Naive thymus-derived CD8-positive, alpha-beta T cell (primary cell): ENCODE results near the gene MUC4. TPM values are rescaled to one million over a fixed set of nuclear protein-coding genes. Genes with fewer than 3 reads are reported as not detected.

ENCODE experiments used
- ATAC-seq, 2 donors: fragments of 150-1000 bp; cut with Tn5 transposase in 1 of 2; sonication (Bioruptor Pico), chemical (Tn5 transposase) in 1 of 2; 1 replicate in 1 of 2; 2 replicates in 1 of 2; pipeline ENCODE4 v1.10.0; 2021; ENCODE audit warnings: mild to moderate bottlenecking in 2 of 2, moderate library complexity in 2 of 2
- POLR2A ChIA-PET: fragments of 350-600 bp; sonication (Branson Sonifier 250); formaldehyde crosslinking; loops from one replicate; lab custom pipeline; 2021; ENCODE audit warnings: antibody characterized with exemption; lab: Charles Lee
- DNase-seq, 10 donors: peaks; one replicate each; pipeline versions ENCODE4 v3.0.0 to v3.0.0-alpha.2; 2020 to 2022
- H3K27ac Mint-ChIP-seq, 10 donors: one replicate each; pipeline ENCODE4 v1.8.0; 2020 to 2022; ENCODE audit warnings: mild to moderate bottlenecking in 10 of 10, mixed read lengths in 10 of 10, moderate library complexity in 4 of 10, inconsistent platforms in 1 of 10
- H3K27me3 Mint-ChIP-seq, 5 donors: one replicate each; pipeline ENCODE4 v1.8.0; 2021 to 2022; ENCODE audit warnings: mixed read lengths in 5 of 5
- H3K36me3 Mint-ChIP-seq, 3 donors: one replicate each; pipeline ENCODE4 v1.8.0; 2020 to 2022; ENCODE audit warnings: mixed read lengths in 3 of 3, mild to moderate bottlenecking in 2 of 3, inconsistent platforms in 1 of 3
- H3K4me1 Mint-ChIP-seq, 4 donors: one replicate each; pipeline ENCODE4 v1.8.0; 2021 to 2022; ENCODE audit warnings: mixed read lengths in 4 of 4
- H3K4me3 Mint-ChIP-seq, 10 donors: one replicate each; pipeline ENCODE4 v1.8.0; 2020 to 2022; ENCODE audit warnings: mild to moderate bottlenecking in 10 of 10, mixed read lengths in 10 of 10, moderate library complexity in 6 of 10, inconsistent platforms in 1 of 10
- H3K9me3 Mint-ChIP-seq, 9 donors: one replicate each; pipeline ENCODE4 v1.8.0; 2020 to 2022; ENCODE audit warnings: mixed read lengths in 9 of 9, mild to moderate bottlenecking in 3 of 9, inconsistent platforms in 1 of 9, moderate library complexity in 1 of 9
- polyA plus RNA-seq, 3 donors: library from polyadenylated mRNA; unstranded; fragments of 300-500 nt; fragmentation: Illumina TruSeq; gene quantifications; one replicate each; pipeline ENCODE4 v1.2.3, GENCODE V29; 2021
- total RNA-seq, 8 experiments: library from RNA in 2 of 8; stranded (reverse) in 2 of 8; gene quantifications; one replicate each; pipeline ENCODE4 v1.2.3 and lab custom pipeline; 2021 to 2026

MUC4 gene, protein sequence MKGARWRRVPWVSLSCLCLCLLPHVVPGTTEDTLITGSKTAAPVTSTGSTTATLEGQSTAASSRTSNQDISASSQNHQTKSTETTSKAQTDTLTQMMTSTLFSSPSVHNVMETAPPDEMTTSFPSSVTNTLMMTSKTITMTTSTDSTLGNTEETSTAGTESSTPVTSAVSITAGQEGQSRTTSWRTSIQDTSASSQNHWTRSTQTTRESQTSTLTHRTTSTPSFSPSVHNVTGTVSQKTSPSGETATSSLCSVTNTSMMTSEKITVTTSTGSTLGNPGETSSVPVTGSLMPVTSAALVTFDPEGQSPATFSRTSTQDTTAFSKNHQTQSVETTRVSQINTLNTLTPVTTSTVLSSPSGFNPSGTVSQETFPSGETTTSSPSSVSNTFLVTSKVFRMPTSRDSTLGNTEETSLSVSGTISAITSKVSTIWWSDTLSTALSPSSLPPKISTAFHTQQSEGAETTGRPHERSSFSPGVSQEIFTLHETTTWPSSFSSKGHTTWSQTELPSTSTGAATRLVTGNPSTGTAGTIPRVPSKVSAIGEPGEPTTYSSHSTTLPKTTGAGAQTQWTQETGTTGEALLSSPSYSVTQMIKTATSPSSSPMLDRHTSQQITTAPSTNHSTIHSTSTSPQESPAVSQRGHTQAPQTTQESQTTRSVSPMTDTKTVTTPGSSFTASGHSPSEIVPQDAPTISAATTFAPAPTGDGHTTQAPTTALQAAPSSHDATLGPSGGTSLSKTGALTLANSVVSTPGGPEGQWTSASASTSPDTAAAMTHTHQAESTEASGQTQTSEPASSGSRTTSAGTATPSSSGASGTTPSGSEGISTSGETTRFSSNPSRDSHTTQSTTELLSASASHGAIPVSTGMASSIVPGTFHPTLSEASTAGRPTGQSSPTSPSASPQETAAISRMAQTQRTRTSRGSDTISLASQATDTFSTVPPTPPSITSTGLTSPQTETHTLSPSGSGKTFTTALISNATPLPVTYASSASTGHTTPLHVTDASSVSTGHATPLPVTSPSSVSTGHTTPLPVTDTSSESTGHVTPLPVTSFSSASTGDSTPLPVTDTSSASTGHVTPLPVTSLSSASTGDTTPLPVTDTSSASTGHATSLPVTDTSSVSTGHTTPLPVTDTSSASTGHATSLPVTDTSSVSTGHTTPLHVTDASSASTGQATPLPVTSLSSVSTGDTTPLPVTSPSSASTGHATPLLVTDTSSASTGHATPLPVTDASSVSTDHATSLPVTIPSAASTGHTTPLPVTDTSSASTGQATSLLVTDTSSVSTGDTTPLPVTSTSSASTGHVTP (N-terminal part only)
- total RNA-seq, result not detected
- not detected for polyA plus RNA-seq
- 0 to 0.21 (median 0.03) reads per million in 6 experiments for total RNA-seq (lab: John Stamatoyannopoulos, UW)

DNA sequence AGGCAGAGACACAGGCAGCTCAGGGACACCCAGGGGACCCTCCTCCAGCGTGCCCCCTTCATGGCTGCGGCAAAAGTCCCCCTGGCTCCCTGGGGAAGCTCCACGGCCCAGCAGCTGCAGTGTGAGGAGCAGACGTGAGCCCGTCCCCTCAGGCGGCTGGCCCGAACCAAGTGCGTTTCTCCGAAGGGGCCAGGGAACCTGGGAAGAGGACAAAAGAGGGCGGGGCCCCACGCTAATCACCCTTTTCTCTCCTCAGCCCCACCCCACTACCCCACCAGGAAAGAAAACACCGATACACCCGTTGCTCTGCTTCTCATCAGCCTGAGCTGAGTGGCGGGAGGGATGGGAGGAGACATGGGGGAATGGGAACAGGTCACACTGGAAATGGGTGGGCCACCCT, at the start of gene MUC4:
Gene MUC4, minus strand, starts transcription at position 174 of the 400 bp plus-strand sequence. Its CDS starts 112 bp downstream, at position 62.
- H3K27me3 Mint-ChIP-seq, result peaks cover 0 to 16% (median 3%) of the 10 kb centered on the region in 5 donors
- no peaks in the 10 kb centered on the region for H3K36me3 Mint-ChIP-seq
- POLR2A ChIA-PET, result no interaction called here
- no peak for ATAC-seq
- DNase-seq, result peak in 1 of 10 donors; percentile 6
- peaks cover 0 to 1% (median 0%) of the 10 kb centered on the region in 9 donors for H3K9me3 Mint-ChIP-seq
- peaks cover 0 to 7% (median 2%) of the 10 kb centered on the region in 4 donors for H3K4me1 Mint-ChIP-seq
- no peak within 1 kb of the TSS for H3K4me3 Mint-ChIP-seq
- peak within 1 kb of the TSS in 1 of 10 donors; percentile 27 for H3K27ac Mint-ChIP-seq

DNA sequence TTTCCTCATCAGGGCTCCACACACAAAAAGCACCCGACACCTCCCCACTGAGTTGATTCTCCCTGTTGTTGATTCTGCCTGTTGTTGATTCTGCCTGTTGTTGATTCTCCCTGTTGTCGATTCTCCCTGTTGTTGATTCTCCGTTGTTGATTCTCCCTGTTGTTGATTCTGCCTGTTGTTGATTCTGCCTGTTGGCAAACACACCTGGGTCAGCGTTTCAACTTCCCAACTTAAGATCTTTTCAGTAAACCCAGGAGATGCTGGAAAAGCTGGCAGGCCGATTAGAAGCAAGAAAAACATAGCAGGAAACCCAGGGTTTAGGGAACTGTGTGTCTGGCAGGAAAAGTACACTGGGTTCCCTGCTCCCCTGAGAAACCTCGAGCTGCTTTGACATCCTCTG, 48.7 kb upstream of the MUC4 start:
- Mint-ChIP-seq H3K4me1 (peaks cover 4 to 6% (median 6%) of the 10 kb centered on the region in 4 donors), H3K9me3 (no peaks in the 10 kb centered on the region), H3K36me3 (peaks cover 0 to 12% (median 0%) of the 10 kb centered on the region in 3 donors), H3K4me3 (peak overlapping the region in 1 of 10 donors; percentile 44), H3K27ac (peak overlapping the region in 3 of 10 donors; percentile 17 to 55 (median 21)), H3K27me3 (no peaks in the 10 kb centered on the region)
- no peak for DNase-seq
- no peak for ATAC-seq
- POLR2A ChIA-PET, result interaction anchor here (1.5 kb wide), 3 partner anchors 32 to 310 kb away, joined by 3 read pairs; no protein-coding TSS in a partner anchor

DNA sequence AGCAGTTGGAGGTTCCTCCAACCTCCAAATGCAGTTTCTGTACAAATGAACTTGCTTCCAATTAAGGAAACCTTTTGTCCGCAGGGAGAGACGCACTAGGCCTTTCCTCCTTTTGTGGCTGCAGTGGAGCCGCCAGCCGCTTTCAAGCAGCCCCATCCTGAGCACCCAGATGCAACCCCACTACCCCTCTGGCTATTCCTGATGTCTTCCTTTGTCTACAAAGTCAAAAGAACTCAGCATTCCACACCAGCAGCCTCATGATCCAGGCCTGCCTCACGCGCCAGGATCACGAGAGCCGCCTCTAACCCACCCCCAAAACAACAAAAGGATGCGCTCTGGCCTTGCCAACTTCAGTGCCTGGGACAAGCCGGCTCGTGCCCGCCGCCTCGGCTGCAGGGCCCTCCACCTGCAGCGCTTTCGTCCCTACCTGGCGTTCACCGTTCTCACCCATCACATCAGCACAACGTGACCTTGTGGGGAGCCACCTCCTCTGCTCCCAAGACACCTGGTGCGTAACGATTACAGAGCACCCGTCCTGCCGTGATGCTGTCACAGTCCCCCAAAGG, 48.2 kb upstream of the MUC4 start:
- ATAC-seq (no peak), DNase-seq (peak in 1 of 10 donors; percentile 21)
- POLR2A ChIA-PET, result interaction anchor here (0.9 to 1.5 kb wide), 4 partner anchors 32 to 56 kb away, joined by 3 to 8 read pairs (median 4); no protein-coding TSS in a partner anchor
- Mint-ChIP-seq H3K27ac (peak overlapping the region in 2 of 10 donors; percentile 21 to 55), H3K27me3 (no peaks in the 10 kb centered on the region), H3K4me3 (peak overlapping the region in 2 of 10 donors; percentile 10 to 67), H3K4me1 (peaks cover 4 to 6% (median 6%) of the 10 kb centered on the region in 4 donors), H3K36me3 (peaks cover 0 to 10% (median 0%) of the 10 kb centered on the region in 3 donors), H3K9me3 (no peaks in the 10 kb centered on the region)

DNA sequence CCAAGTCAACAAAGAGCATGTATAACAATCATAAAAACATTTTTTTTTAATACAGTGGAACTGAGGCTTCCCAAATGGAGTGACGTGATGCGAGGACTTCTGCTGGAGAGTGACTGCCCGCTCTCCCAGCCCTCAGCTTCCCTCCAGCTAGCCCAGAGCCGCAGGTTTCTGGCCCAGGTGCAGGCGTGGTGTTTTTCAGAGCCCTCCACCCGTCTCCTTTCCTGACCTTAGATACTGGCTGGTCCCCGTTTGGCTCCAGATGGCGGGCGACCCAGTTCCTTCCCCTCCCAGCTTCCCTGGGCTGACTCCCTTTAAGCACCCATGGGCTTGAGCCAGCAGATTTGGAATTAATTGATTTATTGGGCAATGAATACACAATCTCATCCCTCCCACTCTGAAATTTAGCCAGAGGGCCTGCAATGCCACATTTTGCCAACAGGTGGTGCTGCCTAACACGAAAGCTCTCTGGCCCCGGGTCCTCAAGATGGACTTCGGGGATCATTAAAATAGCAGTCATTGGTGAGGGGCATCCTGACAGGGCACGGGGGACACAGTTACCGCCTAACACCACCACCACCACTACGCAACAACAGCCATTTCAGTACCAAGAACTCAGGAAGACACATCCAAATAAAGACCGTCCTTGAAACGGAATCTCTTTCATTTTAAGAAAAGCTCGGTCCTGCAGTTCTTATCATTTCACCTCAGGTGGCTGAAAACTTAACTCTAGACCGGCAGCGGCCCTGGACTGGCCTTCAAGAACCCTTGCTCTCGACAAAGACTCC, 47.5 kb upstream of the MUC4 start:
- Mint-ChIP-seq H3K9me3 (no peaks in the 10 kb centered on the region), H3K4me1 (peaks cover 4 to 6% (median 6%) of the 10 kb centered on the region in 4 donors), H3K27ac (peak overlapping the region in 4 of 10 donors; percentile 33 to 91 (median 56)), H3K36me3 (peaks cover 0 to 6% (median 0%) of the 10 kb centered on the region in 3 donors), H3K4me3 (peak overlapping the region in 6 of 10 donors; percentile 23 to 90 (median 66)), H3K27me3 (no peaks in the 10 kb centered on the region)
- ATAC-seq, result peak; percentile 61 to 69
- POLR2A ChIA-PET, result interaction anchor here (0.9 to 1.2 kb wide), 3 partner anchors 35 to 57 kb away, joined by 4 to 8 read pairs (median 5); no protein-coding TSS in a partner anchor
- peak; percentile 49 to 82 (median 67) for DNase-seq

DNA sequence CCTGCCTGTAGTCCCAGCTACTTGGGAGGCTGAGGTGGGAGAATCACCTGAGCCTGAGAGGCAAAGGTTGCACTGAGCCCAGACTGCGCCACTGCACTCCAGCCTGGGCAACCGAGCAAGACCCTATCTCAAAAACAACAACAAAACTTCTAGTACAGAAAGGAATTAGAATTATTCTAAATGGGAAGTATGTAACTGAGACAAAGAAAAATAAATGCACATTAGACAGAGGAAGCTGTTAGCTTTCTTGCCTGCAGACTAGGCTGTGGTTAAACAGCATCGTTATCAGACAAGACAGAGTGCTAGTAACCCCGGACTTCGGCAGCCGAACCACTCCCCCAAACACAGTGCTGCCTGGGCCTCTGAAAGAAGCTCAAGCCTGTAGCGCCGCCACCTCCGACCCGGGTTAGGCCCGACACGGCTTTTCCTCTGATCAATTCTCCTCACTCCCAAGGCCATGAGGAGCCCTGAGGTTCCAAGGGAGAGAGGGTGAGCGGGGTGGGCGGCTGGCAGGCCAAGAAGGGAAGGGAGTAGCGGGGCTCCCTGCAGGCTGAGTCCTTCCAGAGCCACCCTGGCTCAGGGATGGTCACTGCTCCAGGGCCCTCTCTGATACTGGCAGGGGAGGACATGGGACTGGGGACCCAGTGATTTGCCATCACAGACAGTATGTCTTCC, 44.8 kb upstream of the MUC4 start:
- H3K27me3 Mint-ChIP-seq, result peaks cover 0 to 11% (median 3%) of the 10 kb centered on the region in 5 donors
- no peak overlapping the region for H3K27ac Mint-ChIP-seq
- peaks cover 4 to 6% (median 5%) of the 10 kb centered on the region in 4 donors for H3K4me1 Mint-ChIP-seq
- no peaks in the 10 kb centered on the region for H3K9me3 Mint-ChIP-seq
- H3K36me3 Mint-ChIP-seq, result no peaks in the 10 kb centered on the region
- POLR2A ChIA-PET, result no interaction called here
- DNase-seq (peak in 1 of 10 donors; percentile 50), ATAC-seq (no peak)
- H3K4me3 Mint-ChIP-seq, result no peak overlapping the region

DNA sequence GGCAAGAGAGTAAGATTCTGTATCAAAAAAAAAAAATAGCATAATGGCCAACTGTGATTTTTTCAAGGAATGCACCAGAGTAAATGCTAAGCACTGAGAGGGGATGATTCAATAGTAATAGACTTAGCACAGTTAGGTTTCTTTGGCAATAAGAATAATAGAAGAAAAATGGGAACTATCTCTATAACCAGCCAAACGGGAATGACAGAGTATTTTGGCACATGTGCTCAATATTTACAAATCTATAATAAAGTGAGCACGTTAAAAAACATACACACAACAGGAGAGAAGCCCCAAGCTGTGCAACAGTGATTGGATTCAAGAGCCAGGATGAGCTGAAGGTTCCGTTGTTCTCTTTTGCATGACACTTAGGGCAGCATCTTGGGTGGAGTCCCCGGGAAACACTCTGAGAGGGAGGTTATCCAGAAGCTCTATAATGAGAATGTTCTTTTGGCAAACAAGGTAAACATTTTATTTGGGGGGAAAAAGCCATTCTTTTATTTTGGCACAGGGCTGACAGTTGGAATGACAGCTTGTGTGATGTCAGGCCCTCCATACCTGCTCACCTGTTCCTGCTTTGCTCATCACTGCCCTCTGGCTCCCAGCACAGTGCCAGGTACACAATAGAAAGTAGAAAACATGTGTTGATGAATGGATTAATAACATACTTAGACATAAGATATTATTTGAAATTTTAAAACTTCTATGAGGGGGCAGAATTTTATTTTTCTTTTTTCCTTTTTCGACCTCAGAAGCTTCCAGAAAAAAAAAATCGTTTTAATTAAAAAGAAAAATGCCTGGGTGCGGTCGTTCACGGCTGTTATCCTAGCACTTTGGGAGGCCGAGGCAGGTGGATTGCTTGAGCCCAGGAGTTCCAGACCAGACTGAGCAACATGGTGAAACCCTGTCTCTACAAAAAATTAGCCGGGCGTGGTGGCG, 44.0 kb upstream of the MUC4 start:
- no peak overlapping the region for H3K4me3 Mint-ChIP-seq

DNA sequence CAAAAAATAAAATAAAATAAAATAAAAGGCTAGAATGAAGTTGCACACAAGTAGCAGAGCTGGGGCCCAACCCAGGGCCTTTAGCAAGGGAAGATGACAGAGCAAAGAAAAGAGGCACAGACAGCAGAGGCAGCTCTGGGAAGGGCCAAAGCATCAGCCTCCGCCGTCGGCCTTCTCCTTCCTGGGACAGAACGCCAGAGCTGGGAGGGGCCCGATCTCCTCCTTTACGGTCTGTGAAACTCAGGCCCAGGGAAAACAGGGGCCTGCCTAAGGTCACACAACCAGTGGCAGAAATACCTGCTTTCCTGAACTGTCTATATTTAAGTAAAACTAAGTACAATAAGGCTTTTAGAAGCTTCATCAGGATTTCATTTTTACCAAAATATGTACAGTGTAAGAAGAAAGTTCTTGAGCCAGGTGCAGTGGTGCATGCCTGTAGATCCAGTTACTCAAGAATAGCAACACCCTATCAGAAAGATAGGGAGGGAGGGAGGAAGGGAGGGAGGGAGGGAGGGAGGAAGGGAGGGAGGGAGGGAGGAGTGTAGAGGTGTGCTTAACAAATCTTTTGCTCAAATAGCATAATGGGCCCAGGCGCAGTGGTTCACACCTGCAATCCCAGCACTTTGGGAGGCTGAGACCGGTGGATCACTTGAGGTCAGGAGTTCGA, 43.0 kb upstream of the MUC4 start:
- Mint-ChIP-seq H3K4me3 (no peak overlapping the region), H3K27me3 (peaks cover 0 to 13% (median 4%) of the 10 kb centered on the region in 5 donors), H3K4me1 (peaks cover 9 to 13% (median 11%) of the 10 kb centered on the region in 4 donors), H3K27ac (no peak overlapping the region), H3K9me3 (no peaks in the 10 kb centered on the region), H3K36me3 (no peaks in the 10 kb centered on the region)
- POLR2A ChIA-PET, result no interaction called here
- ATAC-seq (no peak), DNase-seq (no peak)

More for the DNA sequence above, 44.0 kb upstream of the MUC4 start:
- H3K9me3 Mint-ChIP-seq, result no peaks in the 10 kb centered on the region
- POLR2A ChIA-PET, result no interaction called here
- H3K27me3 Mint-ChIP-seq, result peaks cover 0 to 13% (median 4%) of the 10 kb centered on the region in 5 donors
- no peak for ATAC-seq
- no peak overlapping the region for H3K27ac Mint-ChIP-seq
- H3K4me1 Mint-ChIP-seq, result peaks cover 7 to 11% (median 10%) of the 10 kb centered on the region in 4 donors
- H3K36me3 Mint-ChIP-seq, result no peaks in the 10 kb centered on the region
- DNase-seq, result no peak

DNA sequence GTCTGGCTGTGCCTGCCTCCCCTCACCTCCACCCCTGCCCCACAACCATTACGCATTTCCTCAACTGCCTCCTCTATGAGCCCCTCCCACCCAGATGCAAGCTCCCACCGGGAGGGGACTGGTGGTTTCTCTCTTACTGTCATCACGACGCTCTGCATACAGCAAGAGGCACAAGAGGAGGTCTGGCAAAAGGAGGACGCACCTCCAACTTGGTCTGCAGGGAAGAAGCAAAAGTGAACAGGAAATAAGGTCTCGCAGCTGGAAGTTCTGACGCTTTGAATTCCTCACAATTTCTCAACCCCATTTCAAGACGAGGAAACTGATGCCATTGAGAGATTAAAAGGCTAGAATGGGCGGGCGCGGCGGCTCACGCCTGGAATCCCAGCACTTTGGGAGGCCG, 42.3 kb upstream of the MUC4 start:
- no peak for ATAC-seq
- no peak for DNase-seq
- peaks cover 5 to 9% (median 6%) of the 10 kb centered on the region in 4 donors for H3K4me1 Mint-ChIP-seq
- no peak overlapping the region for H3K27ac Mint-ChIP-seq
- H3K4me3 Mint-ChIP-seq, result no peak overlapping the region
- no peaks in the 10 kb centered on the region for H3K9me3 Mint-ChIP-seq
- POLR2A ChIA-PET, result no interaction called here
- no peaks in the 10 kb centered on the region for H3K36me3 Mint-ChIP-seq
- peaks cover 0 to 13% (median 4%) of the 10 kb centered on the region in 5 donors for H3K27me3 Mint-ChIP-seq

DNA sequence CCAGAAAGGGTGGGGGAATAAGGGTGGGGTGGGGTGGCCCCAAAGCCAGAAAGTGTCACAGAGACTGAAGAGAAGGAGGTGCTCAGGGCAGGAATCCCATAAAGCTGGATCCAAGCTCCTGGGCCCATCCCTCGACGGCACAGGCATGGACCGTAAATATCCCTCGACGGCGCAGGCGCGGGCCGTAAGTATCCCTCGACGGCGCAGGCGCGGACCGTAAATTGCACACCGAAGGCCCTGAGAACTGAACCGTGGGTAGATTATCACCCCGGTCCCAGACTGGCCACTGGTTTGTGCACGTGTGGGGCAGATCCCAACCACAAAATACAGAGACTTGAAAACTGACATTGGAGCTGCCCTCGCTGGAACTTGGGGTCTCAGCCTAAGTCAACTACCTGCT, 41.3 kb upstream of the MUC4 start:
- Mint-ChIP-seq H3K36me3 (no peaks in the 10 kb centered on the region), H3K4me3 (no peak overlapping the region), H3K4me1 (peaks cover 5 to 10% (median 6%) of the 10 kb centered on the region in 4 donors), H3K27me3 (peaks cover 0 to 13% (median 4%) of the 10 kb centered on the region in 5 donors), H3K27ac (no peak overlapping the region), H3K9me3 (no peaks in the 10 kb centered on the region)
- DNase-seq (no peak), ATAC-seq (no peak)
- POLR2A ChIA-PET, result no interaction called here
